Keratinocyte (primary cell): Measurements from ENCODE around the gene PAX7. TPM values are rescaled to one million over a fixed set of nuclear protein-coding genes. Genes with fewer than 3 reads are reported as not detected.

ENCODE experiments used
- DNase-seq: peaks from one replicate; pipeline ENCODE4 v3.0.0-alpha.2; 2011; ENCODE audit warnings: low read depth, missing footprints, low spot score
- FAIRE-seq: peaks from 2 replicates; lab custom pipeline; 2011; peaks lifted over from hg19 to GRCh38; lab: Jason Lieb, UNC
- H2AFZ ChIP-seq: 2 replicates; pipeline ENCODE4 v1.6.0; 2012; ENCODE audit warnings: low read length, control low read depth, inconsistent platforms; ENCODE audit not compliant: control insufficient read depth
- H3K27ac ChIP-seq: 2 replicates; pipeline ENCODE4 v1.5.1; 2011; ENCODE audit warnings: low read length; ENCODE audit not compliant: control insufficient read depth, insufficient read depth
- H3K27me3 ChIP-seq: 3 replicates; pipeline ENCODE4 v1.6.0; 2011; ENCODE audit warnings: low read length; ENCODE audit not compliant: control insufficient read depth, insufficient read depth; ENCODE audit errors: extremely low read depth
- H3K36me3 ChIP-seq, 2 experiments: 2 replicates in 1 of 2; 3 replicates in 1 of 2; pipeline ENCODE4 v1.5.1; 2011; ENCODE audit warnings: low read length in 2 of 2, mild to moderate bottlenecking in 1 of 2; ENCODE audit not compliant: control insufficient read depth in 2 of 2, insufficient read depth in 2 of 2; ENCODE audit errors: extremely low read depth in 1 of 2
- H3K4me1 ChIP-seq: 3 replicates; pipeline ENCODE4 v1.5.1; 2011; ENCODE audit warnings: low read length; ENCODE audit not compliant: control insufficient read depth, insufficient read depth; ENCODE audit errors: extremely low read depth
- H3K4me2 ChIP-seq: 3 replicates; pipeline ENCODE4 v1.6.0; 2011; ENCODE audit warnings: low read depth, low read length; ENCODE audit not compliant: control insufficient read depth, insufficient read depth; ENCODE audit errors: extremely low read depth
- H3K4me3 ChIP-seq, 3 experiments: fragments of 200-600 bp in 1 of 3; sonication (generic) in 1 of 3; 2 replicates in 2 of 3; 3 replicates in 1 of 3; pipeline ENCODE4 v1.5.1; 2011 to 2016; ENCODE audit warnings: low read length in 3 of 3, mild to moderate bottlenecking in 3 of 3, control low read depth in 2 of 3, inconsistent platforms in 1 of 3, low read depth in 1 of 3, mixed read lengths in 1 of 3, mixed run types in 1 of 3, moderate library complexity in 1 of 3; ENCODE audit not compliant: control insufficient read depth in 2 of 3, insufficient read depth in 2 of 3; ENCODE audit errors: extremely low read depth in 1 of 3
- H3K79me2 ChIP-seq: 2 replicates; pipeline ENCODE4 v1.6.0; 2012; ENCODE audit warnings: low read length; ENCODE audit not compliant: control insufficient read depth, insufficient read depth
- H3K9ac ChIP-seq: 3 replicates; pipeline ENCODE4 v1.6.0; 2011; ENCODE audit warnings: low read length; ENCODE audit not compliant: control insufficient read depth, insufficient read depth; ENCODE audit errors: extremely low read depth
- H3K9me1 ChIP-seq: 3 replicates; pipeline ENCODE4 v1.6.0; 2011; ENCODE audit warnings: low read length; ENCODE audit not compliant: control insufficient read depth, insufficient read depth; ENCODE audit errors: extremely low read depth
- H3K9me3 ChIP-seq: 2 replicates; pipeline ENCODE4 v1.5.1; 2012; ENCODE audit warnings: low read depth, low read length; ENCODE audit not compliant: control insufficient read depth
- H4K20me1 ChIP-seq: 3 replicates; pipeline ENCODE4 v1.6.0; 2011; ENCODE audit warnings: low read length; ENCODE audit not compliant: control insufficient read depth, insufficient read depth; ENCODE audit errors: extremely low read depth
- EZH2 ChIP-seq: IDR thresholded peaks from one replicate; pipeline ENCODE4 v1.6.1; 2012; ENCODE audit warnings: inconsistent platforms, mild to moderate bottlenecking, low read length, moderate library complexity
- dilution Hi-C: fragments of 300-500 bp; cut with MboI; formaldehyde crosslinking; loops from one replicate; pipeline ENCODE4 v1.7.0; 2020; ENCODE audit warnings: low sequenced_read_pairs; ENCODE audit not compliant: extremely low pct_ligation_motif_present
- polyA plus RNA-seq, 5 experiments: library from polyadenylated mRNA; depleted of rRNA in 3 of 5; stranded (reverse) in 3 of 5; stranded (forward) in 1 of 5; unstranded in 1 of 5; fragments of >200 nt; gene quantifications; 1 replicate in 1 of 5; 2 replicates in 3 of 5; 3 replicates in 1 of 5; pipeline versions ENCODE4 v1.2.1 to v1.2.3, GENCODE V29; 2011 to 2012; ENCODE audit warnings: missing spikeins in 2 of 5, low read depth in 1 of 5, low replicate concordance in 1 of 5
- TF ChIP-seq, protein P1 (sequence below), 3 experiments: IDR thresholded peaks in 1 of 3; conservative IDR thresholded peaks in 1 of 3; optimal IDR thresholded peaks in 1 of 3; 2 replicates in 2 of 3; 3 replicates in 1 of 3; pipeline versions ENCODE3 to v1.5.1; 2011; ENCODE audit warnings: low read length in 3 of 3, mild to moderate bottlenecking in 3 of 3, moderate library complexity in 2 of 3, control low read depth in 1 of 3, inconsistent platforms in 1 of 3; ENCODE audit not compliant: insufficient read depth in 2 of 3; ENCODE audit errors: extremely low read depth in 1 of 3

Gene PAX7
- polyA plus RNA-seq, 1 donor (not counting 4 experiments of a cell fraction or from before 2014, with no cell fraction given) = not detected

- peak overlapping the region; percentile 44 for H3K27ac ChIP-seq
- no peaks in the 10 kb centered on the region for H3K27me3 ChIP-seq
- DNase-seq = no peak
- TF ChIP-seq, protein P1, sequence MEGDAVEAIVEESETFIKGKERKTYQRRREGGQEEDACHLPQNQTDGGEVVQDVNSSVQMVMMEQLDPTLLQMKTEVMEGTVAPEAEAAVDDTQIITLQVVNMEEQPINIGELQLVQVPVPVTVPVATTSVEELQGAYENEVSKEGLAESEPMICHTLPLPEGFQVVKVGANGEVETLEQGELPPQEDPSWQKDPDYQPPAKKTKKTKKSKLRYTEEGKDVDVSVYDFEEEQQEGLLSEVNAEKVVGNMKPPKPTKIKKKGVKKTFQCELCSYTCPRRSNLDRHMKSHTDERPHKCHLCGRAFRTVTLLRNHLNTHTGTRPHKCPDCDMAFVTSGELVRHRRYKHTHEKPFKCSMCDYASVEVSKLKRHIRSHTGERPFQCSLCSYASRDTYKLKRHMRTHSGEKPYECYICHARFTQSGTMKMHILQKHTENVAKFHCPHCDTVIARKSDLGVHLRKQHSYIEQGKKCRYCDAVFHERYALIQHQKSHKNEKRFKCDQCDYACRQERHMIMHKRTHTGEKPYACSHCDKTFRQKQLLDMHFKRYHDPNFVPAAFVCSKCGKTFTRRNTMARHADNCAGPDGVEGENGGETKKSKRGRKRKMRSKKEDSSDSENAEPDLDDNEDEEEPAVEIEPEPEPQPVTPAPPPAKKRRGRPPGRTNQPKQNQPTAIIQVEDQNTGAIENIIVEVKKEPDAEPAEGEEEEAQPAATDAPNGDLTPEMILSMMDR (optimal IDR thresholded peaks at IDR 0.05 in 1 of 3, IDR thresholded peaks at IDR 0.05 in 1 of 3, conservative IDR thresholded peaks at IDR 0.05 in 1 of 3; ENCODE audit: extremely low read depth in 1 of 3, insufficient read depth in 2 of 3, low read length in 3 of 3) = no peak
- no peak for TF ChIP-seq EZH2
- H3K9ac ChIP-seq = no peak overlapping the region
- dilution Hi-C loops = no loop called here
- no peaks in the 10 kb centered on the region for H3K79me2 ChIP-seq
- no peaks in the 10 kb centered on the region for H4K20me1 ChIP-seq
- peak; percentile 68 for FAIRE-seq
- H3K9me1 ChIP-seq = no peaks in the 10 kb centered on the region
- no peaks in the 10 kb centered on the region for H3K9me3 ChIP-seq
- no peak overlapping the region for H2AFZ ChIP-seq
- peaks cover 51% of the 10 kb centered on the region for H3K4me1 ChIP-seq
- no peak overlapping the region for H3K4me3 ChIP-seq
- H3K4me2 ChIP-seq = peak overlapping the region; percentile 22
- no peaks in the 10 kb centered on the region for H3K36me3 ChIP-seq
Measured at GRCh38 chr1:18668046-18668445, 37.4 kb downstream of the PAX7 start.

- no peak overlapping the region for H2AFZ ChIP-seq
- H3K4me1 ChIP-seq = peaks cover 51% of the 10 kb centered on the region
- H3K4me2 ChIP-seq = peak overlapping the region; percentile 29
Measured at GRCh38 chr1:18668750-18669404, 38.2 kb downstream of the PAX7 start.

More at GRCh38 chr1:18668750-18669404, 38.2 kb downstream of the PAX7 start:
- Histone ChIP-seq H4K20me1 (no peaks in the 10 kb centered on the region), H3K79me2 (no peaks in the 10 kb centered on the region), H3K27ac (peak overlapping the region; percentile 44), H3K9me3 (no peaks in the 10 kb centered on the region), H3K27me3 (no peaks in the 10 kb centered on the region), H3K4me3 (no peak overlapping the region), H3K9me1 (no peaks in the 10 kb centered on the region), H3K36me3 (no peaks in the 10 kb centered on the region), H3K9ac (no peak overlapping the region)
- dilution Hi-C loops = no loop called here
- TF ChIP-seq, protein P1 (optimal IDR thresholded peaks at IDR 0.05 in 1 of 3, IDR thresholded peaks at IDR 0.05 in 1 of 3, conservative IDR thresholded peaks at IDR 0.05 in 1 of 3; ENCODE audit: extremely low read depth in 1 of 3, insufficient read depth in 2 of 3, low read length in 3 of 3) = no peak
- TF ChIP-seq EZH2 = no peak
- peak; percentile 65 for DNase-seq
- peak; percentile 98 for FAIRE-seq
